ENCODE results near the gene NSG1.

DNA sequence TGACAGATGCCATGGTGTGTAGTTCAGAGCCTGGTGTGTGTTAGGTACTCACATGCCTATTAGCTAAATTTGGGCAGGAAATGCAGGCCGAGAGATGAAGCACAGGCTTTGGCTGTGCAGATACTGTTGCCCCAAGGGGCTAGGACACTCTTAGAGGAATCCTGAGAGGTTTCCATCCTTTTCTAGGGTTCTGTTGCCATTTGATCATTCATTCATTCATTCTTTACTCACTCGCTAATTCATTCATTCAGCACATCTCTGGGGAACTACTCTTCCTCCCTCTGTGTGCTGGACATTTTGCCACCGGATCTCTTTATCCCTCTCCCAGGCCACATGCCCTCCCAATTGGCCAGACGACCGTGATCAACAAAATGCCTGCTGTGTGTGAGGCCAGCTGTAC lies 43.9 kb upstream of the NSG1 start:
- TF ChIP-seq, protein P1, sequence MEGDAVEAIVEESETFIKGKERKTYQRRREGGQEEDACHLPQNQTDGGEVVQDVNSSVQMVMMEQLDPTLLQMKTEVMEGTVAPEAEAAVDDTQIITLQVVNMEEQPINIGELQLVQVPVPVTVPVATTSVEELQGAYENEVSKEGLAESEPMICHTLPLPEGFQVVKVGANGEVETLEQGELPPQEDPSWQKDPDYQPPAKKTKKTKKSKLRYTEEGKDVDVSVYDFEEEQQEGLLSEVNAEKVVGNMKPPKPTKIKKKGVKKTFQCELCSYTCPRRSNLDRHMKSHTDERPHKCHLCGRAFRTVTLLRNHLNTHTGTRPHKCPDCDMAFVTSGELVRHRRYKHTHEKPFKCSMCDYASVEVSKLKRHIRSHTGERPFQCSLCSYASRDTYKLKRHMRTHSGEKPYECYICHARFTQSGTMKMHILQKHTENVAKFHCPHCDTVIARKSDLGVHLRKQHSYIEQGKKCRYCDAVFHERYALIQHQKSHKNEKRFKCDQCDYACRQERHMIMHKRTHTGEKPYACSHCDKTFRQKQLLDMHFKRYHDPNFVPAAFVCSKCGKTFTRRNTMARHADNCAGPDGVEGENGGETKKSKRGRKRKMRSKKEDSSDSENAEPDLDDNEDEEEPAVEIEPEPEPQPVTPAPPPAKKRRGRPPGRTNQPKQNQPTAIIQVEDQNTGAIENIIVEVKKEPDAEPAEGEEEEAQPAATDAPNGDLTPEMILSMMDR (IDR thresholded peaks at IDR 0.05), result no peak
- TF ChIP-seq POLR2AphosphoS5 (IDR thresholded peaks at IDR 0.05) (no peak), POLR2A (IDR thresholded peaks at IDR 0.05) (no peak), EP300 (IDR thresholded peaks at IDR 0.05) (no peak)

All from upper lobe of left lung (tissue), 4 donors.